Activated T-helper 1 cell treated with Interleukin-2 at 50 U/mL for 16 hours (primary cell): Measurements from ENCODE around the gene ELF2.
A peak's percentile ranks its signal among the peaks of the same experiment; 100 is the strongest.
"Not testable (repeated sequence)": the region's sequence is repeated elsewhere in the genome, so short reads cannot be mapped to it uniquely, and the experiment has no call there.

Experiments
- DNase-seq: peaks from one replicate; pipeline ENCODE4 v3.0.0-alpha.2; 2020; ENCODE audit warnings: low read depth

Gene ELF2

DNA sequence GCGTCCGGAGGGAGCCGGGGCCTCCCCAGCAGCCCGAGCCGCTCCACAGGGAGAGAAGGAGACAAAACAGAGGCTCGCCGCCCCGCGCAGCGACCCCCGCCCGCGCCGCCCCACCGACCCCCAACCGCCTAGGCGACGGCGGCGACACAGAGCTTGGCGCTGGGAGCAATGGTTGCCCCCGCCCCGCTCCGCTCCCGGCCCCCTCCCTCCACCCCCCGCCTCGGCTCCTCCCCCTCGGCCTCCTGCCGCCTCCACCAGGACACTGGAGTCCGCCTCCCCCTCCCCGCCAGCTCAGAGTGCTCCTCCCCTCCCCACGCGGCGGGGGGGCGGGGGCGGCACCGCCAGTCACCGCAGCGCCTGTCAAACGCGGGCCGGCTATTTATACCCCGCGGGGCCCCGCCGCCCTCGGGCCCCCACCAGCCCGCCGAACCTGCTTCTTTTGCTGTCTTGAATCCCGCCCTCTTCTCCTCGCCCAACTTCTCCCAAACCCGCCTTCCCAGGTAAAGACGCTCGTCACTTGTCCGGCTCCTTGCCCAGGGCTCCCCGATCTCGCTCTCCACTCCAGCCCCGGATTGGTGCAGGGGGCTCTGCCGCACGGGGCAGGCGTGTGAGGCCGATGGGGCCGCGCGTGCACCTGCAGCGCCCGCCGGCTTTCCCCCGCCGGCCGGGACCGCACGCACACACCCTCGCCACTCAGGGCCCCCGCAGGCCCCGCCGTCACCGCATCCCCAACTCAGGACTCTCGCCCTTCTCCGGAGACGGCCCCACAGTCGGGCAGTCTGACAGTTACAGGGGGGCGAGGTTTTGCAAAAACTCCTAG is at the start of gene ELF2:
ELF2 (minus strand) TSS at position 170 of the 820 bp plus-strand sequence. CDS start 39,517 bp downstream, outside the sequence.
- peak; percentile 81 for DNase-seq

GRCh38 chr4:139223682-139224317 is 46.8 kb upstream of the ELF2 start:
- no peak for DNase-seq

DNA sequence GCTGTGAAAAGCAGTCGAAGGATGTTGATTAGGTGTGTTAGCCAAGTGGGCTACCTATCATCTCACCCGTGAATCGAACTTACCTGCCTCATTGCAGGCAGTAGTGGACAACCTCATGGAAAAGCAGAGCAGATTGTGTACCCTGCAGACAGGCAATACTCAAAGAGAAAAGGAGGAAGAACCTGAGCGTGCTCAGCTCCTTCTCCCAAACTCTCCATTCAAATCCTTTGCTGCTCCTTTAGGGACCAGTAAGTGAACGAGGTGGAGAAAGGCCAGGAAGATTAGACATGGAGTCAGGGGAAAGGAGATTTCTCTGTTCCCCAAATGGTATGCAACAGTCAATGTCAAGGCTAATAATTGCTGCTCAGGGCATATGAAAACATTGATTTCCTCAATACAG is 45.2 kb upstream of the ELF2 start:
- DNase-seq = no peak

GRCh38 chr4:139221687-139222086 is 44.7 kb upstream of the ELF2 start:
- no peak for DNase-seq

DNA sequence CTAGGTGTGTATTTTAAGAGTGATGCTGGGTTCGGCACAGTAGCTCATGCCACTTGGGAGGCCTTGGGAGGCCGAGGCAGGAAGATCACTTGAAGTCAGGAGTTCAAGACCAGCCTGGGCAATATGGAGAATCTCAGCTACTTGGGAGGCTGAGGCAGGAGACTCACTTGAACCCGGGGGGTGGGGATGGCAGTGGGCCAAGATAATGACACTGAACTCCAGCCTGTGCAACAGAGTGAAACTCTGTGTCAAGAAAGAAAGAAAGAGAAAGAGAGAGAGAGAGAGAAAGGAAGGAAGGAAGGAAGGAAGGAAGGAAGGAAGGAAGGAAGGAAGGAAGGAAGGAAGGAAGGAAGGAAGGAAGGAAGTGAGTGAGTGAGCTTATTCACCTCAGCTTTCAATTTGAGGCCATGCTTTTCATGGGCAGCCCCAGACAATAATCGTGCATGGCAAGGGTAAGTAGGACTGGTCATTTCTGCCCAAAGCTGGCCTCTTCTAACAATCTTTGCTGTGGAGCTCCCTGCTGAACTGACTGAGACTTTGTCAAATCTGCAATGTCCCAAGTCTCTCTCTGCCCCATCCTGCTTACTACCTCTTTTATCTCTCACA is 42.5 kb upstream of the ELF2 start:
- no peak for DNase-seq

DNA sequence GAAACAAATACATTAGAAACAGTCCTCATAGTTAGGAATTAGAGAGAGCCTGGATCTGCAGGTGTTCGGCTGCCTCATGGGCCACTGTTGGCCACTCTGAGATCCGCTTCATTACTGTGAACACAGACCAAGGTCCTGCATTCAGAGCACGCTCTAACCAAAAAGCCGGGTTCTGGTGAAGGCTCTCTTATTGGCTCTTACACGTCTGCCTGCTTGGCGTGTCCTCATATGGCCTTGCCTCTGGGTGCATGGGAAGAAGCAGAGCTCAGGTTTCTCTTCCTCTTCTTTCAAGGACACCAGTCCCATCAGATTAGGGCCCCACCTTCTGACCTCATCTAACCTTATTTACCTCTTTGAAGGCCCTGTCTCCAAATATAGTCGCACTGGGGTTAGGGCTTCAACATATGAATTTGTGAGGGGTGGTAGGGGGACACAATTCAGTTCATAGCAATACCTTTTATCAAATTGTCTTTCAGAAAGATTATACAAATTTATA is 37.1 kb upstream of the ELF2 start:
- no peak for DNase-seq

GRCh38 chr4:139213633-139214032 is 36.6 kb upstream of the ELF2 start:
- DNase-seq = not testable (repeated sequence)

GRCh38 chr4:139212900-139213299 is 35.9 kb upstream of the ELF2 start:
- DNase-seq = no peak

DNA sequence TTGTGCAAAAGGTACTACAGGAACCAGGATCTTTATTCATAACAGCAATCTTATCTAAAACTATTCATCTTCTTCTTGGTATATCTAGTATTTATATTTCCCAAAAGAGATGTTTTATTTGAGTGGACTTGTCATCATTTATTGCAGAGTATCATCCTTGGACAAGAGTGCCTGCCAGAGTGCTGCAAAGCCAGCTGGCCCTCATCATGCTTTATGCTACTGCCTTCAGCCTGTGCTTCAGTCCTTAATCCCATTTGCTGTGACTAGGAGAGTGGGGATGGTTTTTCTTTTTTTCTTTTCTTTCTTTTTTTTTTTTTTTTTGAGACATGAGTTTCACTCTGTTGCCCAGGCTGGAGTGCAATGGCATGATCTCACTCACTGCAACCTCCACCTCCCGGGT is 33.5 kb upstream of the ELF2 start:
- DNase-seq = no peak

DNA sequence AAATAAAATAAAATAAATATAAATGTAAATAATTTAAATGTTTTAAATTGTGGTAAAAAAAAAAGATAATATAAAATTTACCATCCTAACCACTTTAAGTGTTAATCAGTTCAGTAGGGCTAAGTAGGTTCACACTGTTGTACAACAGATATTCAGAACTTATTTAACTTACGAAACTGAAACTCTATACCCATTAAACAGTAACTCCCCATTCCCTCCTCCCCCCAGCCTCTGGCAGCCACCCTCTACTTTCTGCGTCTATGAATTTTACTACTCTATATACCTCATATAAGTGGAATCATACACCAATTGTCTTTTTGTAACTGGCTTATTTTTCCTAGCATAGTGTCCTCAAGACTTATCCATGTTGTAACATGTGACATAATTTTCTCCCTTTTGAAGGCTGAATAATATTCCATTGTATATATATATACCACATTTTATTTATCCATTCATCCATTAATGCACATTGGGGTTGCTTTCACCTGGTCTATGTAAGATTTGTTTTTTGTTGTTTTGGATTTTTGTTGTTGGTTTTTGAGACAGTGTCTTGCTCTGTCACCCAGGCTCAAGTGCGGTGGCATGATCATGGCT is 32.5 kb upstream of the ELF2 start:
- DNase-seq = no peak

DNA sequence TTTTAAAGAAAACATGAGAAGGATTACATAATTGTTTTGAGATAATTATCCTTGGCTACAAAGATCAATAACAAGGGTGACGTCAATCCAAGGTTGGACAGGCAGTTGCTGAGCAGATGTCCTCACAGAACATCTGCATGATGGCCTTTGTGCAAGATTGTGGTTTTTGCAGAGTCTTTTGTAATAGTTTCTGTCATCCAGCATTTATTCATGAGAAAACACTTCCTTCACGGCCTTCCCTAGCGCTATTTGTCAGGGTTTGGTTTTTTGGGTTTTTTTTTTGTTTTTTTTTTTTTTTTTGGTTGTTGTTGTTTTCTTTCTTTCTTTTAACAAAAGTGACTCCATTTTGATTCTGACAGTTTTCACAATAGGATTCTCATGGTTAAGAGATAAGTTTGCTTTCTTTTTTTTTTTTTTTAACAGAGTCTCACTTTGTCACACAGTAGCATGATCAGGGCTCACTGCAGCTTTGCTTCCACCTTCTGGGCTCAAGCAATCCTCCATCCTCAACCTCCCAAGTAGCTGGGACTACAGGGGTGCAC is 31.5 kb upstream of the ELF2 start:
- no peak for DNase-seq

DNA sequence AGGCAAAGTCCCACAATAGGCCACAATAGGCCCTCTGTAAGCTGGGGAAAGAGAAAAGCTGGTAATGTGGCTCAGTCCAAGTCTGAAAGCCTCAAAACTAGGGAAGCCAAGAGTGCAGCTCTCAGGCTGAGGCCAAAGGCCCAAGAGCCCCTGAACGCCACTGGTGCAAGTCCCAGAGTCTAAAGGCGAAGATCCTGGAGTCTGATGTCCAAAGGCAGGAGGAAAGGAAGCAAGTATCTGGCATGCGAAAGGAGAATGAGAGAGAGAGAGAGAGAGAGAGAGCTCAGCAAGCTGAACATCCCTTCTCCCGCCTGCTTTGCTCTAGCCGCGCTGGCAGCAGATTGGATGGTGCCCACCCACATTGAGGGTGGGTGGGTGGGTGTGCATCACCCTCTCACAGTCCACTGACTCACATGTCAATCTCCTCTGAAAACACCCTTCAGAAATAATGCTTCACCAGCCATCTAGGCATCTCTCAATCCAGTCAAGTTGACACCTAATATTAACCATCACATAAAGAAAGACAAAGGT is 30.9 kb upstream of the ELF2 start:
- DNase-seq = no peak

GRCh38 chr4:139207247-139207646 is 30.2 kb upstream of the ELF2 start:
- DNase-seq = no peak

GRCh38 chr4:139202991-139203390 is 26.0 kb upstream of the ELF2 start:
- DNase-seq = no peak

DNA sequence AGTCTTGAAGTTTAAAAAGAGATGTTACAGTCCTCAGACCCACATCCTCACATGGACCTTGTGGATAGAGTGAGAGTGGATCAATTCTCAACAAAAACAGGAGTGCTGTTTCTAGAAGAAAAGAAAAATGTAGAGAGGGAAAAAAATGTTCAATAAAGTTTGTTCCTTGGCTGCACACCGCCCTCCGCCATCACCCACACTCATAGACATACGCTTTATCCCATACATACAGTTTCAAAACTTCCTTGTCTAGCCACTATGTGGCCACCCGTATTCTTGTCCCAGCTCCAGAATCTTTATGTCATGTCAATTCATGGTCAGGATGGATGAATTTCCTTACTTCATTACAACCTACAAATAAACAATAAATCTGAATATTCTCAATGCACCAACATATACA is 23.5 kb upstream of the ELF2 start:
- DNase-seq = no peak

GRCh38 chr4:139200102-139200501 is 23.1 kb upstream of the ELF2 start:
- no peak for DNase-seq

GRCh38 chr4:139197214-139197613 is 20.2 kb upstream of the ELF2 start:
- DNase-seq = not testable (repeated sequence)

DNA sequence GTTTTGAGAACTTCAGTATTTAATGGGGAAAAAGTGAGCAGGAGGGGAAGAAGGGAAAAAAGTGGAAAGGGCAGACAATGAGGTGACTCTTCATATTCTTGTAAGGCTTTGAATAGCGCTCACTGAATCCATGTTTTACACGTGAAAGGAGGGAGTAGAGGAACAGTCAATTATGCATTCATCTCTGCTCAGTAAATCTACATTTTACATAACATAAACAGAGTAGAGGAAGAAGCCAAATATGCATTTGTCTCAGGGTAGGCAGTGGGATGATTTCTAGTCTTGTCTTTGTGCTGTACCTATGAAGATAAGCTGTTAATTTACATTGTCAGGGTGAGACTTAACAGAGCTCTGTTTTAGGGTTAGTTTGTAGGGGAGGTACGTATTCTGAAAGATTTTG is 19.4 kb upstream of the ELF2 start:
- DNase-seq = no peak

- DNase-seq = no peak
Measured at GRCh38 chr4:139191373-139191772, 14.4 kb upstream of the ELF2 start.

DNA sequence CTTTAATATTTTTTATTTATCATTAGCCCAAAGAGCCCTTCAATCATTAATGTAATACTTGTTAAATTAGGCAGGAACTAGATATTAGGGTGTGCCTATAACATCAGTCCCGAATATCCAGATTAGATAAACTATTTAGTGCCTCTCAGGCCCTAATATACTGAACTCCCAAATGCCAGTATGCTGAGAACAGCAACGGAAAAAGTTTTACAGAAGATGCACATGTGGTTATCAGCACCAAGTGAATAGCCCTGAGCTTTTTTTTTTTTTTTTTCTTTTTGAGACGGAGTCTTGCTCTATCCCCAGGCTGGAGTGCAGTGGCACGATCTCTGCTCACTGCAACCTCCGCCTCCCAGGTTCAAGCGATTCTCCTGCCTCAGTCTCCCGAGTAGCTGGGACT is 13.0 kb upstream of the ELF2 start:
- DNase-seq = no peak

DNA sequence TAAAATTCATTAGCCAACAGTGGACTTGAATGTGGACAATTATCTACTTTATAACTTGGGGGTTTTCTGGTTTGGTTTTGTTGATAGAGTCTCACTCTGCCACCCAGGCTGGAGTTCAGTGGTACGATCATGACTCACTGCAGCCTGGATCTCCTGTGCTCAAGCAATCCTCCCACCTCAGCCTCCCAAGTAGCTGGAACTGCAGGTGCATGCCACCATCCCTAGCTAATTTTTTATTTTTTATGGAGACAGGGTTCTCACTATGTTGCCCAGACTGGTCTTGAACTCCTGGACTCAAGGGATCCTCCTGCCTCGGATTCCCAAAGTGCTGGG is 12.4 kb upstream of the ELF2 start:
- no peak for DNase-seq
